Coronary artery (tissue), 2 donors: ENCODE results near the gene VMP1.
A peak's percentile ranks its signal among the peaks of the same experiment; 100 is the strongest.
"Not testable (repeated sequence)": the region's sequence is repeated elsewhere in the genome, so short reads cannot be mapped to it uniquely, and the experiment has no call there.

ENCODE experiments used
- DNase-seq: peaks from one replicate; pipeline ENCODE4 v3.0.0-alpha.2; 2017; ENCODE audit warnings: low spot score
- H3K27ac ChIP-seq, 2 donors: fragments of 200-600 bp; sonication (generic); one replicate each; pipeline ENCODE4 v1.5.1; 2016 to 2019
- H3K4me3 ChIP-seq: fragments of 200-600 bp; sonication (generic); 2 replicates; pipeline ENCODE4 v1.5.1; 2016; ENCODE audit warnings: mild to moderate bottlenecking, moderate library complexity
- CTCF ChIP-seq: fragments of 200-600 bp; sonication (generic); IDR thresholded peaks from one replicate; pipeline ENCODE4 v1.5.1; 2019; ENCODE audit warnings: antibody characterized with exemption

The VMP1 gene

GRCh38 chr17:59757043-59757442 lies 49.6 kb downstream of the VMP1 start:
- no peak for TF ChIP-seq CTCF
- DNase-seq = no peak
- peak overlapping the region; percentile 67 to 77 for H3K27ac ChIP-seq
- H3K4me3 ChIP-seq = no peak overlapping the region

GRCh38 chr17:59757470-59757869 lies 50.0 kb downstream of the VMP1 start:
- no peak overlapping the region for H3K4me3 ChIP-seq
- no peak for DNase-seq
- TF ChIP-seq CTCF = no peak
- no peak overlapping the region for H3K27ac ChIP-seq

GRCh38 chr17:59757881-59758385 lies 50.5 kb downstream of the VMP1 start:
- DNase-seq = no peak
- TF ChIP-seq CTCF = no peak
- H3K27ac ChIP-seq = peak overlapping the region in 1 of 2 donors; percentile 38
- no peak overlapping the region for H3K4me3 ChIP-seq

- H3K4me3 ChIP-seq, H3K27ac ChIP-seq, DNase-seq: not testable (repeated sequence)
Observed at GRCh38 chr17:59758998-59759651, 51.7 kb downstream of the VMP1 start.

GRCh38 chr17:59760160-59760559 lies 52.7 kb downstream of the VMP1 start:
- Histone ChIP-seq H3K4me3 (no peak overlapping the region), H3K27ac (no peak overlapping the region)
- no peak for TF ChIP-seq CTCF
- no peak for DNase-seq

- H3K4me3 ChIP-seq = no peak overlapping the region
- no peak for TF ChIP-seq CTCF
- DNase-seq = no peak
Observed at GRCh38 chr17:59761385-59762048, 54.1 kb downstream of the VMP1 start.

GRCh38 chr17:59762049-59762823 lies 54.8 kb downstream of the VMP1 start:
- TF ChIP-seq CTCF = no peak
- H3K27ac ChIP-seq = peak overlapping the region in 1 of 2 donors; percentile 40
- H3K4me3 ChIP-seq = no peak overlapping the region
- no peak for DNase-seq

More at GRCh38 chr17:59761385-59762048, 54.1 kb downstream of the VMP1 start:
- peak overlapping the region; percentile 1 to 5 for H3K27ac ChIP-seq
